KMS-11 (cell line): ENCODE measurements around the gene SOCS3.

Experiments used
- H2AFZ ChIP-seq: fragments of 200-600 bp; sonication (generic); 2 replicates; pipeline ENCODE4 v1.6.1; 2016; ENCODE audit warnings: antibody characterized with exemption, mixed run types, low read depth
- H3K27ac ChIP-seq: fragments of 200-600 bp; sonication (generic); 2 replicates; pipeline ENCODE4 v1.6.1; 2016; ENCODE audit warnings: mild to moderate bottlenecking, mixed run types
- H3K27me3 ChIP-seq: fragments of 200-600 bp; sonication (generic); 2 replicates; pipeline ENCODE4 v1.6.1; 2017; ENCODE audit warnings: mild to moderate bottlenecking, low read depth, mixed run types, moderate library complexity; ENCODE audit not compliant: insufficient read depth
- H3K36me3 ChIP-seq: fragments of 200-600 bp; sonication (generic); 2 replicates; pipeline ENCODE4 v1.6.1; 2017; ENCODE audit warnings: mild to moderate bottlenecking, mixed run types; ENCODE audit not compliant: insufficient read depth
- H3K4me1 ChIP-seq: fragments of 200-600 bp; sonication (generic); 2 replicates; pipeline ENCODE4 v1.6.1; 2016; ENCODE audit warnings: mild to moderate bottlenecking, low read depth, mixed run types; ENCODE audit not compliant: poor library complexity, severe bottlenecking
- H3K4me2 ChIP-seq: fragments of 200-600 bp; sonication (generic); 2 replicates; pipeline ENCODE4 v1.7.0; 2016; ENCODE audit warnings: mild to moderate bottlenecking, mixed run types
- H3K4me3 ChIP-seq: fragments of 200-600 bp; sonication (generic); IDR thresholded peaks from 2 replicates; pipeline ENCODE4 v1.6.1; 2017; ENCODE audit warnings: low read depth, low read length, mixed read lengths; ENCODE audit not compliant: insufficient read depth
- H3K79me2 ChIP-seq: fragments of 200-600 bp; sonication (generic); 2 replicates; pipeline ENCODE4 v1.6.1; 2016; ENCODE audit warnings: low read depth, mixed run types; ENCODE audit not compliant: insufficient read depth
- H3K9ac ChIP-seq: fragments of 200-600 bp; sonication (generic); 2 replicates; pipeline ENCODE4 v1.6.1; 2016; ENCODE audit warnings: mild to moderate bottlenecking, mixed run types
- H4K20me1 ChIP-seq: fragments of 200-600 bp; sonication (generic); 2 replicates; pipeline ENCODE4 v1.6.1; 2016; ENCODE audit warnings: mild to moderate bottlenecking, mixed run types; ENCODE audit not compliant: insufficient read depth
- TF ChIP-seq, protein P1 (sequence below): fragments of 200-600 bp; sonication (generic); conservative IDR thresholded peaks from 2 replicates; pipeline ENCODE4 v1.6.1; 2017; ENCODE audit warnings: low read depth, mild to moderate bottlenecking, antibody characterized with exemption, low read length, moderate library complexity, mixed read lengths

SOCS3 gene

DNA sequence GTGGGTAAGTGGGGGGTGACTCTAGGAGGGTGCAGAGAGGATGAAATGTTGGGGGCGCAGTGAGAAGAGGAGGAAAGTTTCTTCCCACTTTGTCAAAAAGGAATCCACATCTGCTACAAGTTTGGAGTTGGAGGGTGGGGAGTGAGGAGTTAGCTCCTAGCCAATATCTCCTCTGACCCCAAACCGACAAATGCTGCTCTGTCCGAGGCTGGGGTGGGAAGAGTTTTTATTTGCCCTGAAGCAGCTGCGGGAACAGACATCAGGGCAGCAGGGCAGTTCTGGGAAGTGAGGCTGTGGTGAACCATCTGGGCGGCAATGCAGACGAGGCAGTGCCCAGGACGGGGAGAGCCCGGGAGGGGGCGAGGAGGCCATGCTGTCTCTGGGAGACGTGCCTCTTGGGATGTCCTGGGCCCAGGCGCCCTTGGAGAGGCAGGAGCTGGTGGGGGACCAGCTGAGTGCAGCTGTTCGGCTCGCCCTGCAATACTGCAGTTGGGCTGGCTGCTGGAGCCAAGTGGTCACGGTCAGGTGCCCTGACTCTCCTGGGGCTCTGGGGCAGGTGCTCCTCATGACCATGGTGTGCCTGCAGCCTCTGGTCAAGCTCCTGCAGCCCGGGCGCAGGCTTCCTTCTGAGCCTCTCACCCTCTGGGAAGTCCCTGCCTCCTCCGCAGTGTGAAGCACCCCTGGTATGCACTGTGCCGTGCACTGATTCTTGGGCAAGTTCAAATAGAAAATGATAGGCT lies 6.4 kb upstream of the SOCS3 start:
- Histone ChIP-seq H3K27ac (no peak overlapping the region), H3K79me2 (no peaks in the 10 kb centered on the region), H3K4me1 (peaks cover 7% of the 10 kb centered on the region), H3K4me2 (no peak overlapping the region), H3K36me3 (no peaks in the 10 kb centered on the region), H3K9ac (no peak overlapping the region), H4K20me1 (no peaks in the 10 kb centered on the region), H3K27me3 (peaks cover 12% of the 10 kb centered on the region; the same call in 1 of the 2 replicates), H2AFZ (no peak overlapping the region), H3K4me3 (no peak overlapping the region)
- TF ChIP-seq, protein P1, sequence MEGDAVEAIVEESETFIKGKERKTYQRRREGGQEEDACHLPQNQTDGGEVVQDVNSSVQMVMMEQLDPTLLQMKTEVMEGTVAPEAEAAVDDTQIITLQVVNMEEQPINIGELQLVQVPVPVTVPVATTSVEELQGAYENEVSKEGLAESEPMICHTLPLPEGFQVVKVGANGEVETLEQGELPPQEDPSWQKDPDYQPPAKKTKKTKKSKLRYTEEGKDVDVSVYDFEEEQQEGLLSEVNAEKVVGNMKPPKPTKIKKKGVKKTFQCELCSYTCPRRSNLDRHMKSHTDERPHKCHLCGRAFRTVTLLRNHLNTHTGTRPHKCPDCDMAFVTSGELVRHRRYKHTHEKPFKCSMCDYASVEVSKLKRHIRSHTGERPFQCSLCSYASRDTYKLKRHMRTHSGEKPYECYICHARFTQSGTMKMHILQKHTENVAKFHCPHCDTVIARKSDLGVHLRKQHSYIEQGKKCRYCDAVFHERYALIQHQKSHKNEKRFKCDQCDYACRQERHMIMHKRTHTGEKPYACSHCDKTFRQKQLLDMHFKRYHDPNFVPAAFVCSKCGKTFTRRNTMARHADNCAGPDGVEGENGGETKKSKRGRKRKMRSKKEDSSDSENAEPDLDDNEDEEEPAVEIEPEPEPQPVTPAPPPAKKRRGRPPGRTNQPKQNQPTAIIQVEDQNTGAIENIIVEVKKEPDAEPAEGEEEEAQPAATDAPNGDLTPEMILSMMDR = no peak

DNA sequence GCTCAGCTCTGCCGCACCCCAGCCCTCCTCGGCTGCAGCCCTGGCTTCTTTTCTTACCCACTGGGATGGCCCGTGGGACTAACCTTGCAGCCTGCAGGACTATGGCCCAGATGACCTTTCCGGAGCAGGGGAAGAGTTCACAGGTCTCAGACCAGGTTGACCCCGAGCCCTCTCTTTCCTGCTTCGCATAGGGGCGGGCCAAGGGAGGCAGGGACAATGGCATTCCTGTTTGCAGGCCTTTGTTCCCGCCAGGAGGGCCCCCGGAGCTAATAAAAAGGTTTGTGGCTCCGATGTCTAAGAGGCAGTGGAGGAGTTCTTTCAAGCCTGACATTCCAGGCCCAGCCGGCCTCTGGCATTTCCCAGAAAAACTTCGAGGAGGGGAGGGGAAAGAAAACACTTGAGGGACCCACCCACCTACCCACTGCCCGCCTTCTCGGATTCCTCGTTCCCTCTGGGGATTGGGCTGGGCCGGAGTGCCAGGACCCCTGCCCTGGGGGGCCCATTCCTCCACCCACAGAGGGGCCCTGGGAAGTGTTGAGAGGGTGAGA lies 5.8 kb upstream of the SOCS3 start:
- Histone ChIP-seq H4K20me1 (no peaks in the 10 kb centered on the region), H3K36me3 (no peaks in the 10 kb centered on the region), H3K4me3 (no peak overlapping the region), H3K4me1 (peaks cover 7% of the 10 kb centered on the region), H3K4me2 (no peak overlapping the region), H3K79me2 (no peaks in the 10 kb centered on the region), H3K9ac (no peak overlapping the region), H3K27ac (no peak overlapping the region), H3K27me3 (peaks cover 12% of the 10 kb centered on the region; the same call in 1 of the 2 replicates), H2AFZ (no peak overlapping the region)
- TF ChIP-seq, protein P1 = no peak

DNA sequence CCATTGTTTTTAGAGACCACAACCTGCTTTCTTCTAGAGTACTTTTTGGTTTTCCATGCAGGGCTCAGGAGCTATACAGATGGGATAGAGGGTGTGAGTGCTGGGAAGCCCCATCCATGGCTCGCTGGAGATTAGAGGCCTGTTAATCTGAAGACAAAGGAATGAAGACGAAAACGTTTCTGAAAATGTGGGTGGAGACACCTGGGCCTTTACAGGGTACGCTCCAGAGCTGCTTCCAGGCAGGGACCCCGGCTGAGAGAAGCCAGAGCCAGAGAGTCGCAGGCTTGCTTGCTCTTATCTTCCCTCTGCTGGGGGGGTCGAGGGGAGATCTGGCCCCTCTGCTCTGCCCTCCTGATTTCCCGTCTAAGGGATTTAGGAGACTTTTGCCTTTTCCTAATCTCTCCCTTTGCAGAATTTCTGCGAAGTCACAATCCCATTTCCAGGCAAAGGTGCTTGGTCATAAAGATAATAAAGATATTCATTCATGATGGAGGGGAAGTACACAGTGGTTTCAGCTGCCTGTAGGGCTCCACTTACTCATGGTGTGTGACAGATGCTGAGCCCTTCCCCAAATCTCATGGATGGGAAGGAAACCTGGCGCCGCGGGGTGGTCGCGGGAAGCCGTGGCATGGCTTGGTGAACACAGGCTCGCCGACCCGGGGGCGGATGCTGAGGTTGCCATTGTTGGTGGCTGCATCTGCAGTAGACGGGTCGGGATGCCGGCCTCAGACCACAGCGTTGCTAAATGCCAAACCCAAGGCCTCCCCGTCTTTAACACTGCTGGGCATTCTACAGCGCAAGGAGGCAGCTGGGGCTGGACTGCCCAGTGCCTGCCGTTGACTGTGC lies 4.8 kb upstream of the SOCS3 start:
- Histone ChIP-seq H3K79me2 (no peaks in the 10 kb centered on the region), H4K20me1 (no peaks in the 10 kb centered on the region), H3K9ac (no peak overlapping the region), H3K27me3 (peaks cover 12% of the 10 kb centered on the region; the same call in 1 of the 2 replicates), H3K27ac (no peak overlapping the region), H3K4me3 (no peak overlapping the region), H2AFZ (no peak overlapping the region), H3K36me3 (no peaks in the 10 kb centered on the region), H3K4me1 (no peaks in the 10 kb centered on the region), H3K4me2 (no peak overlapping the region)
- TF ChIP-seq, protein P1 = no peak

DNA sequence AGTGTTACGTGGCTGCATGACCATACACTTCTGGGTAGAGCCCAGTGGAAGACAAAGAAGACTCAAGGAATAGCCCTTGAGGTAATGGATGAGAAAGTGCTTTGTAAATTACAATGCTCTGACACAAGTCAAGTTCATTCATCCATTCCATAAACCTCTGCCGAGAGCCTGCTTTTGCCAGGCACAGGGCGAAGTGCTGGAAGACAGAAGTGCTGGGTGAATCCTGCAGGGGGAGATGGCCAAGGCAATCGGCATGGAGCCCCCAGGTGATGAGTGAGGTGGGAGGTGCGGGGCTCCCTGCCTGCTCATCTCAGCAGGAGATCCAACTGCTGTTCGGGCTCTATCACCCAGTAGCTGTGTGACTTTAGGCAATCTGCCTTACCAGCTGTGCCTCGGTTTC lies 2.8 kb upstream of the SOCS3 start:
- H3K27ac ChIP-seq = no peak overlapping the region
- no peak overlapping the region for H2AFZ ChIP-seq
- TF ChIP-seq, protein P1 = no peak
- no peak overlapping the region for H3K9ac ChIP-seq
- peaks cover 12% of the 10 kb centered on the region; the same call in 1 of the 2 replicates for H3K27me3 ChIP-seq
- H3K4me3 ChIP-seq = no peak overlapping the region
- no peaks in the 10 kb centered on the region for H3K36me3 ChIP-seq
- H3K4me2 ChIP-seq = no peak overlapping the region
- no peaks in the 10 kb centered on the region for H4K20me1 ChIP-seq
- H3K79me2 ChIP-seq = peaks cover 12% of the 10 kb centered on the region; the same call in 1 of the 2 replicates
- H3K4me1 ChIP-seq = peaks cover 12% of the 10 kb centered on the region
